ENCODE results near the gene STARD5.

The STARD5 gene

DNA sequence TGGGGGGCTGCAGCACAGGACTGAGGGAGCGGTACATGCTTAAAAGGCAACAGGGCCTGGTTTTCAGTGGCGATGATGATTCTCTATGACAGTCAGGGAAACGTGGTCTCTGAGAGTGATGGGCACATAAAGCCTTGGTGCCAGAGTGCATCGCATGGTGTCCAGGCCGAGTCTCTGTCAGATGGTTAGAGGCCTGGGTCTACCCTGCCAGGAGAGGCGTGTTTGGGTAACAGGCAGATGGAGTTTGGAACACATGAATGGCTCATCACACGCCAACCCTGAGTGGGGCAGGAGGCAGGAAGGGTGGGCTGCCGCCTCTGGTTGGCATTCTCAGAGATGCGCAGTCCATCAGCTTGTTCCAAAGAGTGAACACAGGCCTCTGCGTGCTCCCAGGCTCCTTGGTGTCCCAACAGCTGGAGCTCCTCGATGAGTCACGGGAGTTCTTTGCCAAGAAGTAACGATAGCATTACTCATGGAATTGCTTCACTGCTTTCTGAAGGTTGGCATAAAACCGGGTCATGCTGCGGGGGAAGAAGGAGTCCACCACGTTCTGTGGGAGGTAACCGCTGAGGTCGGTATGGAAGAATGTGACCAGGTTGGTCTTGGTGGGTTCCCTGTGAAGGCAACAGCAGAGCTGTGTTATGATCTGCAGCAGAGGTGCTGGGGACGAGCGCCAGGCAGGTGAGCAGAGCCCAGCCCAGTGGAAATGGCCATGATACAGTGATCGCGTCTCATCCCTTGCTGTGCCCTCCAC, 11.0 kb downstream of the STARD5 start:
- DNase-seq (ENCODE audit: low read depth in 2 of 3, low spot score in 2 of 3), result no peak

DNA sequence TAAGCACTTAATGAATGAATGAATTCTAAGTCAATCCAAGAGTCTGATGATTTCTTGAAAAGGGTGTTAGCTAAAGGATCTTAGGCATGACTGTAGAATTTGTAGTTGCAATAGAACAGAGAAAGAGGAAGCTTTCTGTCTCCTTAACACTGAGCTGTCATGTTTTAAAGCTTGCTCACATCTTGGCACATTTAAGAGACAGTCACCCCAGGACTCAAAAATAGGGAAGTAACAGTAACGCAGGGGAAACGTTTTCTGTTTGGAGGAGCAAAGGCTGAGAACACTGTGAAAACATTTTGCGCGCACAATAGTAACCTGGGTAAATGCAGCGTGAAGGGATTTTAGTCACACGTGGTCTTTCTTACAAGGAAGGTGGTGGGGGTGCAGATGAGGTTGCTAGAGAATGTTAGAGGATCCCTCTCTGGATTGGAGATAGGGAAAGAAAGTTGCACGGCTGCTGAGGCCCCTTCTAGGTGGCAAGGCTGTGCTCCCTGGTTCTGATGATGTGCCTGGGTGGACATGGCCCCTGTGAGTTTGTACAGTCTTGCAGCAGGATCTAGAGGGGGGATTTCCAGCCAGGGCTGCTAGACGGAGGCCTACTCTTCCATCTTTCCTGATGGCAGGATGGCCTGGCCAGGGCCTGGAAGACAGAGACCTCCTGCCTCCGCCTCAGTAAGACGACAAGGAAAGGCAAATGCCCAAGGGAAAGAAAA, 12.0 kb downstream of the STARD5 start:
- no peak for DNase-seq (ENCODE audit: low read depth in 2 of 3, low spot score in 2 of 3)

DNA sequence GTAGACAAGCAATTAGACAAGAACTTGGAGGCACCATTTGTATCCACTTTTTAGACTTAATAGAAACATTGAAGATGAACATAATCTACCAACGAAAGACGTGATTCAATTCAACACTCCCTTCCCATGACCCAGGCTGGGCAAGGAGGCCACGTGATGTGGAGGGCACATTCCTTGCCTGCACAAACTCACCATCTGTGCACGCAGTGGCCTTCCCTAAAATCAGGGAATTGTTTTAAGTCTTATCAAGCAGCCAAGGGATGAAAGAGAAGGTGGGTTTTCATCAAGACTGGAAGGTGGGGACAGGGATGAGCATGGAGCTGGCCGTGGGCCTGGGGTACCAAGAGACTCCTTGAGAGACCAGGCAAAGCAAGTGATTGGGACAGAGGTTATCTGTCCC, 13.5 kb downstream of the STARD5 start:
- no peak for DNase-seq (ENCODE audit: low read depth in 2 of 3, low spot score in 2 of 3)

DNA sequence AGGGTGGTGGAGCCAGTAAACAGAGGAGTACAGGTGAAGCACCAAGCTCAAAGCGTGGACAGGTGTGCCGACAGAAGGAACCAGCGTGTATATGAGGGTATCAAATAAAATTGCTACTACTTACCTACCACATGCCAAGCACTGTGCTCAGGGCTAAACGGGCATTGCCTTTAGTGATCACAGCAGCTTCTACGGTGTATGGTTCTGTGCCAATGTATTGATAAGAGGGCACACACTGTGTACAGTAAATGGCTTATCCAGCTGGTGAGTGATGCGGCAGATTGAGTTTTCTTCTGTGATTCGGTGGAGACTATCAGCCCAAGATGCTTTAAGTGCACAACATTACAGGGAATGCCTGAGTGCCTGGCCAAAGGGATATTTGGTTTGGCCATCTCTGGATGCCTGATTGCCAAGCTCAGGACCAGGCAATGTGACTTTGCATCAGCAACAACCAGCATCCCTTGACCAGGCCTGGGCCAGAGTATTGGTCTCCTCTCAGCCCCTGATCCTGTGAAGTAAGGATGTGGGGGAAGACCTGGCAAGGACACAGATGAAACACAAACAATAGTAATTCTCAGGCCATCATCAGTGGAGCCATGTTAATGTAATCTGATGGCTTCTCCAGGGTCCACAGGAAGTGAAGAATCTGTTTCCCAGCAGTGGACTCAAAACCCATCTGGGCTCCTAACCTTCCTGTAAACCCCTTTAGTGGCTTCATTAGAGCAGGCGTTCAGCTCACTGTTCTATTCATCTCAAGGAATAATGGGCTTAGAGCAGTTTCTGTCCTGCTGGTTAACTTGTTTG, 14.1 kb downstream of the STARD5 start:
- DNase-seq (ENCODE audit: low read depth in 2 of 3, low spot score in 2 of 3), result no peak

DNA sequence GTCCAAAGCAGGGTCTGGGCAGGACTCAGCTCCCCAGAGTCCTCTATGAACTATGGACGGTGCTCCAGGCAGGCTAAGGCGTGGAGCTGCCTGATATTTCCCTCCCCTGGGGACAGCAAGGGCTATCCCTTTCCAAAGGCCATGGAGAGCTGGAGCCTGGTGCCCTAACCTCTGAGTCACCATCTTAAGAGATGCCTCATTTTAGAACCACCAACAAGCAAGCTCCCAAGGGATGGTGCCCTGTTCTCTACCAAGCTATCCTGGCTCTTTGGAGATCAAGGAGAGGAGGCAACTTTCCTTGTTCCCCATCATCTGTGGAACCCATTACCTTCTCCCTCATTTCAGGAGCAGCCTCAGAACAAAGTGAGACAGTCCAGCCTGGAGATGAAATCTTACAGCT, 15.7 kb downstream of the STARD5 start:
- DNase-seq (ENCODE audit: low read depth in 2 of 3, low spot score in 2 of 3), result no peak

DNA sequence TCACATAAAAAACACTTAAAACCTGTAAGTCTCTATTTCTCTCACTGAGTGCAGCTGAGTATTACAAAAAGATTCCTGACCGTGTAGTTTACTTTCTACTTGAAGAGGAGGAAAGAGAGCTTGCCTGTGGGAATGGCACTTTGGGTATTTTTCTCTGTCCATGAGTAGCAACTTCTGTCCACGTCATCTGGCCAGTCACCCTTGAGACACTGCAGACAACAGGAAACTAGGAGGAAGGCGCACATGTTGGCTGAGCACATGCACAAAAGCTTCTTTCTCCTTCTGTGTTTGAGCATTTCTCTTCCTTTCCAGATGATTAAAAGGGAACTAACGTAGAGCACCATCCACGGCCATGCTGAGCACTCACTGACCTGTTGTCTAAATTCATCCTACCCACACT, 19.7 kb downstream of the STARD5 start:
- DNase-seq (ENCODE audit: low read depth in 2 of 3, low spot score in 2 of 3), result no peak

DNA sequence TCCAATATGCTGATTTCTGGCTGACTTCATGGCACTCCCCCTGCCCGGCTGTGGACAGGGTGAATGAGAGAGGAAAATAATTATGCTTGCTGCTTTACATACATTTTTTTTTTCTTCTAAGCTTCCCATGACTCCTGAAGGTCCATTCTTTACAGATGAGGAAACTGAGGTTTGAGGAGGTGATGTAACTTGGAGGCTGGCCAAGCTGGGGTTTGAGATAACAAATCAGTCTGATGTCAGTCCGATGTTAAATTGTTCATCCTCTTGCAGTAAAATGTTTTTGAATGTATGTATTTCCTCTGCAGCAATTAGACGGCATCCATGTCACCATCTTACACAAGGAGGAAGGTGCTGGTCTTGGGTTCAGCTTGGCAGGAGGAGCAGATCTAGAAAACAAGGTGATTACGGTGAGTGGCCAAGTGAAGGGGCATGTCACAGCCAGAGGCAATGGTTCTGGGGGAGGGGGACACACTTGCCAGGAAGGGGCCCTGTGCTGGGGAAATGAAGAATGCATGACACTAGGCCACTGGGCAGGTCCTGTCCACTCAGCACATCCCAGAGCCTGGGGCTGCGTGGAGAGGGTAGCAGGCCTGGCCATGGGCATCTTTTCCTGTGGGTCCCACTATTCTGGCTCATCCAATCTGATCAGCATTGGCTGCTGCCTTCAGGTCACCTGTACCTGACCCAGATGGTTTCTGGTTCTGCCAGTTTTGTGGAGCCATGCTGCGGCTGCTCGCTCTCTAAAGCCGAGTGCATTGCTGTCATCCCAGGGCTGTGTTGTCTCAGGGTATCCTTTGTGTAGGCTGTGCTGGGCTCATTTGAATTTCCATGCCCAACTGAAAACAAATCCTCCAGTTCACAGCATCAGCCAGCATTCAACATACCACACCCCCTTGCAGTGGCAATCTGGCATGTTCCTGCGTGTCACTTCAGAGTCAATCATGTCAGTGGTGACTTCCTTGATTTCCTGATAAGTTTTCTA, 20.4 kb downstream of the STARD5 start:
- DNase-seq (ENCODE audit: low read depth in 2 of 3, low spot score in 2 of 3), result no peak

DNA sequence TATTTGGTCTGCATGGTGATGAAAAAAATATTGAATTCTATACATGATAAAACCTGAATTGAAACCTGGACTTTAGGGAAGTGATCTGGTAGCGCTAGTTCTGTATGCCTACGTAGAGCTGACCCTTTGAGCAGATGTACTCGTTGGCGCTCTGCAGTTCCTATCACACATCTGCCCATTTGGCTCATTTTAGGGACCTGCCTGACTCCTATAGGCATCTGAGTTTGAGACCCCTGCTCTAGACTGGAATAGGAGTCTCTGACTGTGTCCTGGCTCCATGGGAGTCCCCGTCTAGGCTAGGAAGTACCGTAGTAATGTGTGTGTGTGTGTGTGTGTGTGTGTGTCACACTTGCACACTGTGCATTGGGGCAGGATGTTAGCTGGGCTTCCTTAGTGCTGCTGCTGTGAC, 21.2 kb downstream of the STARD5 start:
- no peak for DNase-seq (ENCODE audit: low read depth in 2 of 3, low spot score in 2 of 3)

DNA sequence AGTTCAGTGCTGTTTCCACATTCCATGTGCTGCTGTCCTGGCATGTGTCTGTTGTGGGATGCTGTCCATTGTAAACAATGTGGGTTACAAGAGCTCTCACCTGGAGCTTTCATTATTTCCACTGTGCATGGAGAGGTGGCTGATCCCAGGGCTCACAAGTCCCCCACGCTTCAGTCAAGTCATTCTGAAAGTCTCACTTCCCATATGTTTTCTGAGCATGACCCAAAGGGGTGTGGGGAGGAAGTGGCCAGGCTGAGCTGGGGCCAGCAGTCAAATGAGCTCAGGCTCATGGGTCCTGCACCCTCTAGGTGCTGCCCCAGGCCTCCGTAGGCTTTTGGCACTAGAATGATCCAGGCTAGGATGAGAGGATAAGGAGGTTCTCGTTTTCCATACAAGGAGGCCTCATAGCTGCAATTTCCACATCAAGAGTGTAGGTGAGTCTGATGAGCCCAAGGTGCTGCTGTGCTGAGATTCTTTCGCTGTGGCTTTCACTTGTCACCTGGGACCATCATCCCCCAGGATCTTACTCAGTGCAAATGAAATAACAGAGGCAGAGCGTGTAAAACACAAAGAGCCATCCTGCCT, 22.0 kb downstream of the STARD5 start:
- DNase-seq (ENCODE audit: low read depth in 2 of 3, low spot score in 2 of 3), result no peak

DNA sequence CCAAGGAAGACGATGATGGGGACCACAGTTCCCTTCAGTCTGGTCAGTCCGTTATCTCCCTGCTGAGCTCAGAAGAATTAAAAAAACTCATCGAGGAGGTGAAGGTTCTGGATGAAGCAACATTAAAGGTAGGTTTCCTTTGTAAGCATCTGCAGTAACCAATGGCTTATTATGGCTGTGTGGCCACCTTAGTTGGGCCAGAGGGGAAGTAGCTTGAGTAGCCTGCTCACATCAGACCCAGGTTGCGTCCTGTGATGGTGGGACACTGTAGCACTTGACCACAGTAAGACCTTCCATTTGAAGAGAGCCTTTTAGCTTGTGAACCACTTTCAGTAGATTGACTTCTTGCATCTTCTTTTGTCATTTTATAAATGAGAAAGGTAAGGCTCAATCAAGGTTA, 22.6 kb downstream of the STARD5 start:
- DNase-seq (ENCODE audit: low read depth in 2 of 3, low spot score in 2 of 3), result no peak

DNA sequence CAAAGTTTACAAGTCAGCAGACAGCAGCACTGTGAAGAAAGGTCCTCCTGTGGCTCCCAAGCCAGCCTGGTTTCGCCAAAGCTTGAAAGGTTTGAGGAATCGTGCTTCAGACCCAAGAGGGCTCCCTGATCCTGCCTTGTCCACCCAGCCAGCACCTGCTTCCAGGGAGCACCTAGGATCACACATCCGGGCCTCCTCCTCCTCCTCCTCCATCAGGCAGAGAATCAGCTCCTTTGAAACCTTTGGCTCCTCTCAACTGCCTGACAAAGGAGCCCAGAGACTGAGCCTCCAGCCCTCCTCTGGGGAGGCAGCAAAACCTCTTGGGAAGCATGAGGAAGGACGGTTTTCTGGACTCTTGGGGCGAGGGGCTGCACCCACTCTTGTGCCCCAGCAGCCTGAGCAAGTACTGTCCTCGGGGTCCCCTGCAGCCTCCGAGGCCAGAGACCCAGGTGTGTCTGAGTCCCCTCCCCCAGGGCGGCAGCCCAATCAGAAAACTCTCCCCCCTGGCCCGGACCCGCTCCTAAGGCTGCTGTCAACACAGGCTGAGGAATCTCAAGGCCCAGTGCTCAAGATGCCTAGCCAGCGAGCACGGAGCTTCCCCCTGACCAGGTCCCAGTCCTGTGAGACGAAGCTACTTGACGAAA, 24.2 kb downstream of the STARD5 start:
- no peak for DNase-seq (ENCODE audit: low read depth in 2 of 3, low spot score in 2 of 3)

DNA sequence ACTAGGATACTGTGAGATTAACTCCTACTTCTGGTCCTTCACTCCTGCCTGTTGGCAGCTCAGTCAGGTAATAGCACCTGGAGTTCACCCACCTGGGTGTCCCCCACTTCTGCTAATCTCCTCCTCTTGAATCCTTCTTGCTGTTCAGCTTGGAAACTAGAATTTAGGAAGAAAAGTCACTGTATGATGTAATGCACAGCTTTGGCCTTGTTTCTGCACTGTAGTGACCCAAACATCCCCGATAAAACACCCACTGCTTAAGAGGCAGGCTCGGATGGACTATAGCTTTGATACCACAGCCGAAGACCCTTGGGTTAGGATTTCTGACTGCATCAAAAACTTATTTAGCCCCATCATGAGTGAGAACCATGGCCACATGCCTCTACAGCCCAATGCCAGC, 24.8 kb downstream of the STARD5 start:
- DNase-seq (ENCODE audit: low read depth in 2 of 3, low spot score in 2 of 3), result no peak

DNA sequence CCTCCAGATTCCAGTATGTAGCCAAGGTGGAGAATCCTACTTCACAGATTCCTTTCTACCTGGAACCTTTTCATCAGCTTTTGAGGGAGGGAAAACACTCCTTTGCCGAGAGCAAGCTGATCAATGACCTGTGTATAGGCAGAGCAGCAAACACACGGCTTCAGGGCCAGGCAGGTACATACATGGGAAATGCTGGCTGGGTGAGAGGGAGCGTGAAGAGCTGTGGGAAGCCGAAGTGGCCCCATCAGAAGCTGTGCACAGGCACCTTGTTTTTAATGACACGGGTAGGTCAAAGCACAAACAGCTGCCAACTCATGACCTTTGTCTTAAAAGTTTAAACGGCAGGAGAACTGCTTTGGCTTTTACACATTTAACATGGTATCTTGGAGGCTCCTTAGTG, 25.3 kb downstream of the STARD5 start:
- DNase-seq (ENCODE audit: low read depth in 2 of 3, low spot score in 2 of 3), result no peak

DNA sequence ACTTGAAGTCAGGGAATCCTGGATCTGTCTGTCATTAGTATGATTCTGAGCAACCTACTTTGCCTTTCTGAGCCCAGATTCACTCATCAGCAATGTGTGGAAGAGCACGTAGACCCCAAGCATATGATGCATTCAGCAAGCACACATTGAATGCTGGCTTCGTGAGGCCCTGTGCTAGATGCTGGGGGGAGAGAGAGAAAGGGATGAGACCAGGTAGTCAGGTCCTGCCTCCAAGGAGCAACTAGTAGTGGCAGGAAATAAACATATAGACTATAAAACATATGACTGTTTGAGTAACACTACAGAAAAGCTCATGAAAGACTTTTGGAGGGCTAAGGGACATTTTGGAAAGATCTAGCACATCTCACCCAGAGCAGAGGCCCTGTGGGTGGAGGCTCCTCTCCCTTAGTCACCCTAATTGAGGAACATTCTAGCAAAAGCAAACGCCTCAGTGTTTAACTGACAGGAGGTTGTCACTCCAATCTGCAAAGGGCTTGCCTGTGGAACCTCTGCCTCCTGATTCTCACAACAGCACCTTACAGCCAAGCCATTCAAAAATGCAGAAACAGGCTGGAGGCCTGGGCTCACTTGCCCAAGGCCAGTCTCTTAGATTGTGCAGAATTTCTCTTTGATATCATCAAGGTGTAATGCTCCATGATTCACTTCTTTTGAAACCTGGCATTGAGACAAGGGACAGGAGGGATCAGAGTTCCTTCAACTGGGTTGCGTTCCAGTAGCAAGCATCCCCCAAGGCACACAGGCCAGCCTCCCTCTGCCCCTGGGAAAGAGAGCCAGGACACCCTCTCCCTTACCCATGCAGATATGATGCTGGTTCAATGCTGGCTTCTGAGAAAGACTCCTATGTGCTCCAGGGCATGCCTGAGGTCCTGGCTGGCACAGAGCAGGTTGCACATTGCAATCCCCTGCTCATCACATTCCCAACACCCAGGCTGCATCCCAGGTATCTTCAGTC, 26.1 kb downstream of the STARD5 start:
- no peak for DNase-seq (ENCODE audit: low read depth in 2 of 3, low spot score in 2 of 3)

DNA sequence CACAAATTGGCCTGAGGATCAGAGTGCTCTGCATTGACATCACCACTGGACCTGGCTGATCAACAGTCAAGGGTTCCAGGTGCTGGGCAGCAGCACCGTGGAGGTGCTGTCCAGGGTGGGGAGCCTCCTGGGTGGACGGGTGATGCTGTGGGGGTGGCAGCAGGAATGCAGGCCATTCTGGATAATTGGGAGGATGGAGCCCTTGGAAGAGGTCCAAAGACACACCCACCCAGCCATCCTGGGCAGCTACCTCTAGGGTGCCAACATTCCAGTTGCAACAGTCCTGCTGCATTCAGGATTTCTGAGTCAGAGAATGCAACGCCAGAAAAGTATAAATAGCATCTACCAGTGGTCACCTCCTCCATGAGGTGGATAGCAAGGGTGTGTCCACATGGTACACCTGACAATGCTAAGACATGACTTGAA, 26.8 kb downstream of the STARD5 start:
- DNase-seq (ENCODE audit: low read depth in 2 of 3, low spot score in 2 of 3), result no peak

DNA sequence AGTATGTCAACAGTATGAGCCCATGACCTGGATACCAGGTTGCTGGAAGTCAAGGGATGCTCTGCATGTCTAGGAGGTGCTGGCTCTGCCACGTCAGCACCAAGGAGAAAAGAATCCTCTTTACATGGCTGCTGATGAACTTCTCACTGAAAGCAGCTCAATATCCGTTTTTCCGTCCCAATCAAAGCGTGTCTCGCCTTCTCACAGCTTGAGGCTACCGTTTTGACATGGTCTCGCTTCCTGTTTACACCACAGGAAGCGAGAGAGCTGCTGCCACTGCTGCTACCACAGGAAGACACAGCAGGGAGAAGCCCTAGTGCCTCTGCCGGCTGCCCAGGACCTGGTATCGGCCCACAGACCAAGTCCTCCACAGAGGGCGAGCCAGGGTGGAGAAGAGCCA, 27.3 kb downstream of the STARD5 start:
- peak in 2 of 3 experiments; percentile 51 to 54 for DNase-seq (ENCODE audit: low read depth in 2 of 3, low spot score in 2 of 3)

DNA sequence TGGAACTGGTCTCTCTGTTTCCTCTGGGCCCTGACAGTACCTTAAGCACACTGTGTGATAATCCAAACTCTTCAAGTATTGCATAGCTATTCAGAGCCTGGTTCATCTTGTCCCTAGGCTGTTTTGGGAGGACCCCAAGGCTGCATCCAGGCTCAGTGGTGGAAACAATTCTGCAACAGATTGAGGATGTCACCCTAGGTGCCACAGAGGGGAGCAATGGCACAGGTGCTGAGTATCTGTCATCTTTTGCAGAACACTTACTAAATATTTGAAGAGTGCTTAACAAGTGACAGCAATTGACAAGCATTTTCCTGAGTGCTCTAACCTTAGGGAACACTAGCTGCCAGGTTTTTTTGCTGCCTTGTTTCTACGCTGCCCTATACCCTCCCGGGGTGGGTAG, 27.8 kb downstream of the STARD5 start:
- no peak for DNase-seq (ENCODE audit: low read depth in 2 of 3, low spot score in 2 of 3)

DNA sequence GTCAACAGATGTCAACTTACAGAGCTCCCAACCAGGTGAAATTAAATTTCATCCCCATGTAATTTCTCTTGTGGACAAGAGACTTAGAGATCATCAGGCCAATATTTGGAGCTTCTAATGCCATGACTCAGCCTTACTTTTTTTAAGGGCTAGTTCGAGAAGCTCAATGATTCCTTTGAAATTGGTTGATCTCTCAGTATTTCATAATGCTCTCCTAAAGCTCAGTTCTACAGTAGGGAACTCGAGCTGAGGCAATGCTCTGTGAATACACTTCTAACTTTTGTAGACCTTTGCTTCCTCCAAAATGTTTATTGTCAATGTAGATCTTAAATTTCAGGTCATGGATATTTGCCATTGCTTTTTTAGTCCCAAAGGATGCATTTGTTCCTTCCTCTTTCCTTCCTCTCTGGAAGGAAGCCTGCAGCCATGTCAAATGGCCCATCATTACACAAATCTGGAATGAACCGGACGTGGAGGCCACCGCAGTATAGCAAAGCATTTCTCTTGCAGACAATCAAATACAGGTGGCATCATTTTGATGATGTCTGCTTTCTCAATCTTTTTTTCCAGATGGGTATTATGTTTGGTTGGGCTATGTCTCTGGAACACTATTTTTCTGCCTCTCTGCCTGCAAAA, 28.3 kb downstream of the STARD5 start:
- DNase-seq (ENCODE audit: low read depth in 2 of 3, low spot score in 2 of 3), result no peak
